ENCODE measurements around the gene PDE8A. TPM values are rescaled to one million over a fixed set of nuclear protein-coding genes. Genes with fewer than 3 reads are reported as not detected.

PDE8A gene
- total RNA-seq, 1 donor from 2014 or later: 23.7 TPM

GRCh38 chr15:85006201-85006600, 24.5 kb downstream of the PDE8A start:
- Mint-ChIP-seq H3K36me3 (ENCODE audit: unreplicated experiment) (no peaks in the 10 kb centered on the region), H3K4me3 (ENCODE audit: unreplicated experiment) (no peak overlapping the region), H3K9me3 (ENCODE audit: unreplicated experiment) (no peaks in the 10 kb centered on the region), H3K27ac (ENCODE audit: unreplicated experiment) (no peak overlapping the region), H3K27me3 (ENCODE audit: unreplicated experiment) (no peaks in the 10 kb centered on the region), H3K4me1 (ENCODE audit: unreplicated experiment) (peaks cover 20% of the 10 kb centered on the region)
- TF ChIP-seq CTCF (IDR thresholded peaks at IDR 0.05): no peak
- no peak for DNase-seq (ENCODE audit: extremely low spot score, unreplicated experiment)

- Mint-ChIP-seq H3K9me3 (ENCODE audit: unreplicated experiment) (no peaks in the 10 kb centered on the region), H3K27ac (ENCODE audit: unreplicated experiment) (no peak overlapping the region), H3K4me3 (ENCODE audit: unreplicated experiment) (no peak overlapping the region), H3K36me3 (ENCODE audit: unreplicated experiment) (no peaks in the 10 kb centered on the region), H3K27me3 (ENCODE audit: unreplicated experiment) (no peaks in the 10 kb centered on the region), H3K4me1 (ENCODE audit: unreplicated experiment) (peaks cover 22% of the 10 kb centered on the region)
- no peak for DNase-seq (ENCODE audit: extremely low spot score, unreplicated experiment)
- TF ChIP-seq CTCF (IDR thresholded peaks at IDR 0.05): no peak
Measured at GRCh38 chr15:85006655-85007054, 25.0 kb downstream of the PDE8A start.

GRCh38 chr15:85007137-85007536, 25.5 kb downstream of the PDE8A start:
- DNase-seq (ENCODE audit: extremely low spot score, unreplicated experiment): no peak
- Mint-ChIP-seq H3K27ac (ENCODE audit: unreplicated experiment) (no peak overlapping the region), H3K4me3 (ENCODE audit: unreplicated experiment) (no peak overlapping the region), H3K4me1 (ENCODE audit: unreplicated experiment) (peaks cover 22% of the 10 kb centered on the region), H3K27me3 (ENCODE audit: unreplicated experiment) (no peaks in the 10 kb centered on the region), H3K36me3 (ENCODE audit: unreplicated experiment) (no peaks in the 10 kb centered on the region), H3K9me3 (ENCODE audit: unreplicated experiment) (no peaks in the 10 kb centered on the region)
- TF ChIP-seq CTCF (IDR thresholded peaks at IDR 0.05): no peak

DNA sequence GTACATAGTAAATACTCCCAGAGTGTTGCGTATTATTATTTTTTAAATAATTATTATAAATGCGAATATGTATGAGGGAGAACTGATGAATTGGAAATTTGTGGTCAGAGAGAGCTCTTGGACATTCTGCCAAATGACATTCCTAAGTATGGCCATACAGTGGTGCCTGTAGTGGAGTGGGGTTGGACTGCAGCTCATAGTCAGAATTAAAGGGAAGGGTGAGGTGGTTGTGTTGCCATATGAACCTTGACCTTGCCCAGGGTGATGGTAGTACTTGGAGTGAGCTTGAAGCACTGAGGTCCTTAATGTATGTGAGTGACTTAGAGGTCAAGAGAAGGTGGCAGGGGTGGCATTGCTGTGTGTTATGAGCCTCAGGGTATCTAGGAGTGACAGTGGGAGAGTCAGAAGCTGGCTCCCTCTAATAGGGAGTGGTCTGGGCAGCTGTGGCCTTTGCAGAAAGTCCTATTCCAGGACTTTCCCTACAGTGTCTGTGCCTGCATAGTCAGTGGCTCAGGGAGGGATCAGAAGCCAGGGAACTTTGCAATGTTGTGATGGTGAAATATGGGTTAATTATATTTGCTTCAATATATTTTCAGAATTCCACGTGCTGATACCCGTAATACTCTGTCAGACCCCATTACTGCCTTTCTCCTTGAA, 26.2 kb downstream of the PDE8A start:
- H3K4me3 Mint-ChIP-seq (ENCODE audit: unreplicated experiment): no peak overlapping the region
- H3K36me3 Mint-ChIP-seq (ENCODE audit: unreplicated experiment): no peaks in the 10 kb centered on the region
- TF ChIP-seq CTCF (IDR thresholded peaks at IDR 0.05): no peak
- DNase-seq (ENCODE audit: extremely low spot score, unreplicated experiment): no peak
- peaks cover 22% of the 10 kb centered on the region for H3K4me1 Mint-ChIP-seq (ENCODE audit: unreplicated experiment)
- H3K27ac Mint-ChIP-seq (ENCODE audit: unreplicated experiment): no peak overlapping the region
- no peaks in the 10 kb centered on the region for H3K9me3 Mint-ChIP-seq (ENCODE audit: unreplicated experiment)
- no peaks in the 10 kb centered on the region for H3K27me3 Mint-ChIP-seq (ENCODE audit: unreplicated experiment)

- no peak overlapping the region for H3K4me3 Mint-ChIP-seq (ENCODE audit: unreplicated experiment)
- DNase-seq (ENCODE audit: extremely low spot score, unreplicated experiment): no peak
- no peaks in the 10 kb centered on the region for H3K36me3 Mint-ChIP-seq (ENCODE audit: unreplicated experiment)
- H3K9me3 Mint-ChIP-seq (ENCODE audit: unreplicated experiment): no peaks in the 10 kb centered on the region
- H3K27ac Mint-ChIP-seq (ENCODE audit: unreplicated experiment): no peak overlapping the region
- peaks cover 22% of the 10 kb centered on the region for H3K4me1 Mint-ChIP-seq (ENCODE audit: unreplicated experiment)
- H3K27me3 Mint-ChIP-seq (ENCODE audit: unreplicated experiment): no peaks in the 10 kb centered on the region
- no peak for TF ChIP-seq CTCF (IDR thresholded peaks at IDR 0.05)
Measured at GRCh38 chr15:85008474-85009260, 27.0 kb downstream of the PDE8A start.

Measured in osteocyte (in vitro differentiated cells).